Stomach (tissue), 9 donors: ENCODE measurements around the gene HLA-DPB1. TPM values are rescaled to one million over a fixed set of nuclear protein-coding genes. Genes with fewer than 3 reads are reported as not detected.

Experiments used
- DNase-seq, 2 donors: peaks; one replicate each; pipeline versions ENCODE4 v3.0.0 to v3.0.0-alpha.2; 2013 to 2019
- H3K27ac ChIP-seq, 5 donors: fragments of 200-600 bp in 4 of 5; sonication (generic) in 4 of 5; one replicate each; pipeline ENCODE4 v1.5.1; 2013 to 2019; ENCODE audit warnings: mild to moderate bottlenecking in 1 of 5, moderate library complexity in 1 of 5
- H3K27me3 ChIP-seq, 3 donors: fragments of 200-600 bp; sonication (generic); one replicate each; pipeline ENCODE4 v1.5.1; 2017 to 2019; ENCODE audit warnings: mixed run types in 1 of 3
- H3K36me3 ChIP-seq, 4 donors: fragments of 200-600 bp; sonication (generic); 1 replicate in 3 of 4; 2 replicates in 1 of 4; pipeline ENCODE4 v1.5.1; 2016 to 2019
- H3K4me1 ChIP-seq, 4 donors: fragments of 200-600 bp; sonication (generic); one replicate each; pipeline ENCODE4 v1.5.1; 2016 to 2019
- H3K4me3 ChIP-seq, 4 donors: fragments of 200-600 bp; sonication (generic) in 3 of 4; one replicate each; pipeline ENCODE4 v1.5.1; 2016 to 2019; ENCODE audit warnings: mild to moderate bottlenecking in 1 of 4
- H3K9me3 ChIP-seq, 4 donors: fragments of 200-600 bp; sonication (generic); one replicate each; pipeline ENCODE4 v1.5.1; 2016 to 2019
- CTCF ChIP-seq, 7 experiments: fragments of 450-650 bp in 4 of 7; fragments of 200-600 bp in 3 of 7; sonication (generic) in 3 of 7; IDR thresholded peaks; one replicate each; pipeline ENCODE4 v1.5.1; 2016 to 2019; ENCODE audit warnings: antibody characterized with exemption in 7 of 7, control low read depth in 2 of 7, mild to moderate bottlenecking in 1 of 7
- EP300 ChIP-seq: sonication (generic); formaldehyde crosslinking; IDR thresholded peaks from one replicate; pipeline ENCODE4 v1.6.1; 2017; ENCODE audit warnings: antibody characterized with exemption
- POLR2A ChIP-seq, 4 donors: fragments of 450-650 bp; IDR thresholded peaks; one replicate each; pipeline ENCODE4 v1.6.1; 2016; ENCODE audit warnings: antibody characterized with exemption in 4 of 4, control low read depth in 2 of 4, mild to moderate bottlenecking in 1 of 4, moderate library complexity in 1 of 4
- POLR2AphosphoS5 ChIP-seq, 3 donors: sonication (generic); formaldehyde crosslinking; IDR thresholded peaks; one replicate each; pipeline ENCODE4 v1.6.1; 2016; ENCODE audit warnings: antibody characterized with exemption in 3 of 3
- WGBS, 5 donors: extraction: QIAGEN DNeasy Blood & Tissue Kit in 3 of 5; methylation state at CpG; one replicate each; pipeline versions ENCODE4 v1.1.5 to v1.1.7; 2013 to 2018; 5-methylcytosine and 5-hydroxymethylcytosine counted together
- intact Hi-C: fragments of 100-400 bp; cut with DNase I; formaldehyde crosslinking; loops from one replicate; pipeline ENCODE4 v1.15.1; 2023; ENCODE audit warnings: low total_unique reads
- polyA plus RNA-seq, 3 donors: library from polyadenylated mRNA; stranded (reverse); fragments of 200-250 nt; gene quantifications; one replicate each; pipeline ENCODE4 v1.2.3, GENCODE V29; 2013
- total RNA-seq, 5 donors: library from RNA; depleted of rRNA; stranded (reverse); fragments of >200 nt; gene quantifications; one replicate each; pipeline versions ENCODE4 v1.1.0 to v1.2.3, GENCODE V29; 2014 to 2016
- donor health status: healthy with polysubstance abuse.
- donor health status: Bipolar disorder and iron deficiency.
- donor health status: healthy.

HLA-DPB1 gene
- total and polyA plus RNA-seq, 8 donors, result 10.7 to 62.2 (median 46.6) TPM; not detected in 1

GRCh38 chr6:33124525-33124901 lies 48.7 kb downstream of the HLA-DPB1 start:
- no peak overlapping the region for H3K27ac ChIP-seq
- WGBS, 5 donors, result 63 to 93% (median 81%) methylated on average over 4 of the region's 4 CpGs
- no peaks in the 10 kb centered on the region for H3K36me3 ChIP-seq

GRCh38 chr6:33124947-33125346 lies 49.2 kb downstream of the HLA-DPB1 start:
- no peak overlapping the region for H3K27ac ChIP-seq
- WGBS, 5 donors, result 75 to 88% (median 82%) methylated on average over 4 of the region's 4 CpGs
- H3K4me1 ChIP-seq, result no peaks in the 10 kb centered on the region
- peaks cover 0 to 21% (median 13%) of the 10 kb centered on the region in 4 donors for H3K9me3 ChIP-seq
- no peaks in the 10 kb centered on the region for H3K36me3 ChIP-seq
- no peak overlapping the region for H3K4me3 ChIP-seq
- TF ChIP-seq POLR2A (IDR thresholded peaks at IDR 0.05) (no peak), CTCF (IDR thresholded peaks at IDR 0.05) (no peak), POLR2AphosphoS5 (IDR thresholded peaks at IDR 0.05) (no peak), EP300 (no peak)
- H3K27me3 ChIP-seq, result no peaks in the 10 kb centered on the region
- DNase-seq, result no peak
- intact Hi-C loops, result loop anchor here (10.0 kb wide), 1 partner anchor 110 kb away; no protein-coding TSS in a partner anchor

More at GRCh38 chr6:33124525-33124901, 48.7 kb downstream of the HLA-DPB1 start:
- Histone ChIP-seq H3K9me3 (peaks cover 0 to 21% (median 13%) of the 10 kb centered on the region in 4 donors), H3K27me3 (no peaks in the 10 kb centered on the region), H3K4me1 (no peaks in the 10 kb centered on the region), H3K4me3 (no peak overlapping the region)
- no peak for TF ChIP-seq EP300
- TF ChIP-seq CTCF (IDR thresholded peaks at IDR 0.05), result no peak
- TF ChIP-seq POLR2A (IDR thresholded peaks at IDR 0.05), result no peak
- no peak for TF ChIP-seq POLR2AphosphoS5 (IDR thresholded peaks at IDR 0.05)
- intact Hi-C loops, result loop anchor here (10.0 kb wide), 1 partner anchor 110 kb away; no protein-coding TSS in a partner anchor
- no peak for DNase-seq

GRCh38 chr6:33126101-33126714 lies 50.4 kb downstream of the HLA-DPB1 start:
- Histone ChIP-seq H3K27ac (no peak overlapping the region), H3K4me1 (no peaks in the 10 kb centered on the region), H3K27me3 (no peaks in the 10 kb centered on the region), H3K36me3 (no peaks in the 10 kb centered on the region), H3K9me3 (peaks cover 0 to 21% (median 13%) of the 10 kb centered on the region in 4 donors), H3K4me3 (no peak overlapping the region)
- peak; percentile 54 to 76 for DNase-seq
- WGBS, 5 donors, result 40 to 61% (median 54%) methylated on average over 5 of the region's 5 CpGs
- TF ChIP-seq POLR2AphosphoS5 (IDR thresholded peaks at IDR 0.05) (no peak), POLR2A (IDR thresholded peaks at IDR 0.05) (no peak), CTCF (IDR thresholded peaks at IDR 0.05) (peak in 4 of 7 experiments; percentile 16 to 53 (median 42)), EP300 (no peak)
- intact Hi-C loops, result loop anchor here (10.0 kb wide), 1 partner anchor 109 kb away; no protein-coding TSS in a partner anchor

- intact Hi-C loops, result loop anchor here (10.0 kb wide), 1 partner anchor 106 kb away; no protein-coding TSS in a partner anchor
- H3K27me3 ChIP-seq, result no peaks in the 10 kb centered on the region
- H3K4me3 ChIP-seq, result no peak overlapping the region
- H3K4me1 ChIP-seq, result no peaks in the 10 kb centered on the region
- DNase-seq, result no peak
- 50 to 78% (median 71%) methylated on average over 3 of the region's 3 CpGs for WGBS, 5 donors
- no peak overlapping the region for H3K27ac ChIP-seq
- no peaks in the 10 kb centered on the region for H3K36me3 ChIP-seq
- TF ChIP-seq POLR2AphosphoS5 (IDR thresholded peaks at IDR 0.05), result no peak
- no peak for TF ChIP-seq POLR2A (IDR thresholded peaks at IDR 0.05)
- TF ChIP-seq EP300, result no peak
- TF ChIP-seq CTCF (IDR thresholded peaks at IDR 0.05), result no peak
- peaks cover 0 to 15% (median 11%) of the 10 kb centered on the region in 4 donors for H3K9me3 ChIP-seq
Measured at GRCh38 chr6:33128318-33128717, 52.5 kb downstream of the HLA-DPB1 start.
